Smooth muscle cell (in vitro differentiated cells): ENCODE results near the gene PCCA. TPM values are rescaled to one million over a fixed set of nuclear protein-coding genes. Genes with fewer than 3 reads are reported as not detected.
"Not testable (repeated sequence)": the region's sequence is repeated elsewhere in the genome, so short reads cannot be mapped to it uniquely, and the experiment has no call there.

Experiments
- DNase-seq: peaks from one replicate; lab custom pipeline; 2025; ENCODE audit not compliant: unreplicated experiment; lab: John Stamatoyannopoulos, UW
- H2AFZ ChIP-seq: fragments of 200-600 bp; sonication (generic); 2 replicates; pipeline ENCODE4 v1.6.0; 2016; ENCODE audit warnings: antibody characterized with exemption, low read depth, mild to moderate bottlenecking
- H3F3A ChIP-seq: fragments of 200-600 bp; sonication (generic); 2 replicates; pipeline ENCODE4 v1.6.0; 2017; ENCODE audit warnings: antibody characterized with exemption, low read depth
- H3K27ac ChIP-seq: fragments of 200-600 bp; sonication (generic); 2 replicates; pipeline ENCODE4 v1.5.1; 2016; ENCODE audit warnings: low read depth, mild to moderate bottlenecking
- H3K27me3 ChIP-seq: fragments of 200-600 bp; sonication (generic); 2 replicates; pipeline ENCODE4 v1.6.1; 2016; ENCODE audit warnings: low read depth, mild to moderate bottlenecking
- H3K36me3 ChIP-seq: fragments of 200-600 bp; sonication (generic); 2 replicates; pipeline ENCODE4 v1.5.1; 2016; ENCODE audit warnings: low read depth
- H3K4me1 ChIP-seq: fragments of 200-600 bp; sonication (generic); 2 replicates; pipeline ENCODE4 v1.5.1; 2016; ENCODE audit warnings: low read depth
- H3K4me2 ChIP-seq: fragments of 200-600 bp; sonication (generic); 2 replicates; pipeline ENCODE4 v1.6.0; 2016; ENCODE audit warnings: mild to moderate bottlenecking
- H3K4me3 ChIP-seq: fragments of 200-600 bp; sonication (generic); 2 replicates; pipeline ENCODE4 v1.5.1; 2016; ENCODE audit warnings: mild to moderate bottlenecking
- H3K79me2 ChIP-seq: fragments of 200-600 bp; sonication (generic); 2 replicates; pipeline ENCODE4 v1.6.0; 2016; ENCODE audit warnings: low read depth, mild to moderate bottlenecking
- H3K9ac ChIP-seq: fragments of 200-600 bp; sonication (generic); 2 replicates; pipeline ENCODE4 v1.6.0; 2016; ENCODE audit warnings: low read depth
- H3K9me3 ChIP-seq: fragments of 200-600 bp; sonication (generic); replicated peaks from 2 replicates; pipeline ENCODE4 v1.5.1; 2016; ENCODE audit warnings: low read depth
- H4K20me1 ChIP-seq: fragments of 200-600 bp; sonication (generic); 2 replicates; pipeline ENCODE4 v1.6.0; 2016; ENCODE audit warnings: low read depth
- WGBS: methylation state at CpG from one replicate; pipeline ENCODE4 v1.1.7; 2016; ENCODE audit warnings: low lambda C conversion rate; 5-methylcytosine and 5-hydroxymethylcytosine counted together
- polyA plus RNA-seq: library from polyadenylated mRNA; unstranded; fragments of >200 nt; fragmentation: Nextera tagmentation; extraction: Ambion mirVana; gene quantifications from 2 replicates; pipeline ENCODE4 v1.2.1, GENCODE V29; 2016
- total RNA-seq: library from RNA; depleted of rRNA; stranded (reverse); fragments of >200 nt; gene quantifications from 2 replicates; pipeline ENCODE4 v1.2.3, GENCODE V29; 2014
- TF ChIP-seq, protein P1 (sequence below): fragments of 200-600 bp; sonication (generic); IDR thresholded peaks from 2 replicates; pipeline ENCODE4 v1.5.1; 2017; ENCODE audit warnings: borderline replicate concordance, mild to moderate bottlenecking, antibody characterized with exemption; ENCODE audit not compliant: insufficient read depth, poor library complexity, severe bottlenecking

The PCCA gene
- total and polyA plus RNA-seq, 2 experiments from 2014 or later: 19.6 to 24.7 TPM

DNA sequence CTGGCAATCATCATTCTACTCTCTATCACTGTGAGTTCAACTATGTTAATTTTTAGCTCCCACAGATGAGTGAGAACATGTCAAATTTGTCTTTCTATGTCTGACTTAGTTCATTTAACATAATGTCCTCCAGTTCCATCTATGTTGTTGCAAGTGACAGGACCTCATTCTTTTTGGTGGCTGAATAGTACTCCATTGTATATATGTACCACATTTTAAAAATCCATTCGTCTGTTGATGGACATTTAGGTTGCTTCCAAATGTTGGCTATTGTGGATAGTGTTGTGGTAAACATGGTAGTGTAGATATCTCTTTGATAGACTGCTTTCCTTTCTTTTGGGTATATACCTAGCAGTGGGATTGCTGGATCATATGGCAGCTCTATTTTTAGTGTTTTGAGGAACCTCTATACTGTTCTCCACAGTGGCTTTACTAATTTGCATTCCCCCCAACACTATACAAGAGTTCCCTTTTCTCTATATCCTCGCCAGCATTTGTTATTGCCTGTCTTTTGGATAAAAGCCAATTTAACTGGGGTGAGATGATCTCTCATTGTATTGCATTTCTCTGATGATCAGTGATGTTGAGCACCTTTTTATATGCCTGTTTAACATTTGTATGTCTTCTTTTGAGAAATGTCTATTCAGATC lies 124.1 kb downstream of the PCCA start:
- Histone ChIP-seq H3K4me2 (no peak overlapping the region), H3K27me3 (no peaks in the 10 kb centered on the region), H3F3A (no peaks in the 10 kb centered on the region), H3K36me3 (no peaks in the 10 kb centered on the region), H3K9ac (no peak overlapping the region), H4K20me1 (no peaks in the 10 kb centered on the region), H3K27ac (no peak overlapping the region), H3K79me2 (no peaks in the 10 kb centered on the region), H2AFZ (no peak overlapping the region), H3K4me1 (no peaks in the 10 kb centered on the region), H3K4me3 (no peak overlapping the region), H3K9me3 (no peaks in the 10 kb centered on the region)
- TF ChIP-seq, protein P1, sequence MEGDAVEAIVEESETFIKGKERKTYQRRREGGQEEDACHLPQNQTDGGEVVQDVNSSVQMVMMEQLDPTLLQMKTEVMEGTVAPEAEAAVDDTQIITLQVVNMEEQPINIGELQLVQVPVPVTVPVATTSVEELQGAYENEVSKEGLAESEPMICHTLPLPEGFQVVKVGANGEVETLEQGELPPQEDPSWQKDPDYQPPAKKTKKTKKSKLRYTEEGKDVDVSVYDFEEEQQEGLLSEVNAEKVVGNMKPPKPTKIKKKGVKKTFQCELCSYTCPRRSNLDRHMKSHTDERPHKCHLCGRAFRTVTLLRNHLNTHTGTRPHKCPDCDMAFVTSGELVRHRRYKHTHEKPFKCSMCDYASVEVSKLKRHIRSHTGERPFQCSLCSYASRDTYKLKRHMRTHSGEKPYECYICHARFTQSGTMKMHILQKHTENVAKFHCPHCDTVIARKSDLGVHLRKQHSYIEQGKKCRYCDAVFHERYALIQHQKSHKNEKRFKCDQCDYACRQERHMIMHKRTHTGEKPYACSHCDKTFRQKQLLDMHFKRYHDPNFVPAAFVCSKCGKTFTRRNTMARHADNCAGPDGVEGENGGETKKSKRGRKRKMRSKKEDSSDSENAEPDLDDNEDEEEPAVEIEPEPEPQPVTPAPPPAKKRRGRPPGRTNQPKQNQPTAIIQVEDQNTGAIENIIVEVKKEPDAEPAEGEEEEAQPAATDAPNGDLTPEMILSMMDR: no peak
- 98% methylated on average over 2 of the region's 2 CpGs for whole genome bisulfite sequencing
- no peak for DNase-seq

DNA sequence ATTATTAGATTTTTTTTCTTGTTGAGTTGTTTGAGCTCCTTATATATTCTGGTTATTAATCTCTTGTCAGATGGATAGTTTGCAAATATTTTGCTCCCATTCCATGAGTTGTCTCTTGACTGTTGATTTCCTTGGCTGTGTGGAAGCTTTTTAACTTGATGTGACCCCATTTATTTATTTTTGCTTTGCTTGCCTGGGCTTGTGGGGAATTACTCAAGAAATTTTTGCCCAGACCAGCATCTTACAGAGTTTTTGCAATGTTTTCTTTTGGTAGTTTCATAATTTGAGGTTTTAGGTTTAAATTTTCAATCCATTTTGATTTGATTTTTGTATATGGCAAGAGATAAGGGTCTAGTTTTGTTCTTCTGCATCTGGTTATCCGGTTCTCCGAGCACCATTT lies 124.7 kb downstream of the PCCA start:
- Histone ChIP-seq H3K79me2 (no peaks in the 10 kb centered on the region), H3K4me2 (no peak overlapping the region), H3K27ac (no peak overlapping the region), H3K9me3 (no peaks in the 10 kb centered on the region), H3K36me3 (no peaks in the 10 kb centered on the region), H3K27me3 (no peaks in the 10 kb centered on the region), H3K4me1 (no peaks in the 10 kb centered on the region), H3K4me3 (no peak overlapping the region), H4K20me1 (no peaks in the 10 kb centered on the region), H3F3A (no peaks in the 10 kb centered on the region), H2AFZ (no peak overlapping the region), H3K9ac (no peak overlapping the region)
- TF ChIP-seq, protein P1: no peak
- no peak for DNase-seq
- WGBS: 98% methylated on average over 2 of the region's 2 CpGs

DNA sequence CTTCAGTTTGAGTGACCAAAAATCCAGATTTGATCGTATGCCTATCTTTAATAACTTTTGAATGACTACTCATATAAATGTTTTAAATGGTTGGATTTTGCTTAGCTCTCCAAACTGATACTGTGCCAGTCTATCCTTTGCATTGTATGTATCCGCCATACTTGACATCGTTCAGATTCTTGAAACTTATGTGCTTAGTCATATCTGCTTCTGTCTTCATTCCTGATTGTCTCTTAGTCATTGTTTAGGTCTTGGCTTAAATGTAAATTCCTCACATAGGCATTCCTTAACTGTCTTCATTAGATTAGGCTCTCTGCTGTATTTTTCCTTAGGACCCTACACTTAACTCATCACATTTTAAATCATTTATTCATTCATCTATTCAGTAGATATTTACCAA lies 126.0 kb downstream of the PCCA start:
- 43% methylated on average over 3 of the region's 3 CpGs for WGBS
- no peaks in the 10 kb centered on the region for H3K9me3 ChIP-seq
- H3K4me2 ChIP-seq: peak overlapping the region; percentile 3
- H3K27ac ChIP-seq: no peak overlapping the region
- H4K20me1 ChIP-seq: no peaks in the 10 kb centered on the region
- no peak overlapping the region for H3K4me3 ChIP-seq
- no peaks in the 10 kb centered on the region for H3K4me1 ChIP-seq
- H2AFZ ChIP-seq: no peak overlapping the region
- H3K36me3 ChIP-seq: no peaks in the 10 kb centered on the region
- no peak for DNase-seq
- no peak overlapping the region for H3K9ac ChIP-seq
- TF ChIP-seq, protein P1: no peak
- no peaks in the 10 kb centered on the region for H3K79me2 ChIP-seq
- H3F3A ChIP-seq: no peaks in the 10 kb centered on the region
- H3K27me3 ChIP-seq: no peaks in the 10 kb centered on the region

DNA sequence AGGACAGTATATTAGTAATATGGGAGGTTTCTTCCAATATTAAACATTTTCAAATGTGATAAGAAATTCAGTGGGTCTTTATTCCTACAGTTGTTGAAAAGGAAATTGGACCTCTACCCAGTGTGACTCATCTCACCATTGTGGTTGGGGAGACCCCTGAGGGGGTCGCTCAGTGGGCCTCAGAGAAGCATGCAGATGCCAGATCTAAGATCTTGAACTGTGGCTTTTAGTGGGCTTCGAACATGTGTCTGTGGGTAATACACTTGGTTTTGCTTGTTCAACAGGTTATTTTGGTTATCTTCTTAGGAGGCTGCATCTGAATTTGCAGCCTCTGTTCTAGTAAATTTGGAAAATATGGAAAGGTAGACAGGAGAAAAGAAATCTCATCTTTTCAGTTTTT lies 132.3 kb downstream of the PCCA start:
- Histone ChIP-seq H3K9me3 (no peaks in the 10 kb centered on the region), H4K20me1 (no peaks in the 10 kb centered on the region), H3K36me3 (no peaks in the 10 kb centered on the region), H3K79me2 (no peaks in the 10 kb centered on the region), H3K4me3 (no peak overlapping the region), H3F3A (no peaks in the 10 kb centered on the region), H3K27me3 (no peaks in the 10 kb centered on the region), H3K27ac (no peak overlapping the region), H2AFZ (no peak overlapping the region), H3K4me1 (no peaks in the 10 kb centered on the region), H3K9ac (no peak overlapping the region), H3K4me2 (no peak overlapping the region)
- WGBS: 77% methylated on average over 2 of the region's 2 CpGs
- TF ChIP-seq, protein P1: no peak
- DNase-seq: no peak

DNA sequence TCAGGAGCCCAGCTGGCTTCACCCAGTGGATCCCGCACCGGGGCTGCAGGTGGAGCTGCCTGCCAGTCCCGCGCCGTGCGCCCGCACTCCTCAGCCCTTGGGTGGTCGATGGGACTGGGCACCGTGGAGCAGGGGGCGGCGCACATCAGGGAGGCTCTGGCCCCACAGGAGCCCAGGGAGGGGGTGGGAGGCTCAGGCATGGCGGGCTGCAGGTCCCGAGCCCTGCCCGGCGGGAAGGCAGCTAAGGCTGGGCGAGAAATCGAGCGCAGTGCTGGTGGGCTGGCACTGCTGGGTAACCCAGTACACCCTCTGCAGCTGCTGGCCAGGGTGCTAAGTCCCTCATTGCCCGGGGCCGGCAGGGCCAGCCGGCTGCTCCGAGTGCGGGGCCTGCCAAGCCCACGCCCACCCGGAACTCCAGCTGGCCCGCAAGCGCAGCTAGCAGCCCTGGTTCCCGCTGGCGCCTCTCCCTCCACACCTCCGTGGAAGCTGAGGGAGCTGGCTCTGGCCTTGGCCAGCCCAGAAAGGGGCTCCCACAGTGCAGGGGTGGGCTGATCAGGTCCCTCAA lies 135.2 kb downstream of the PCCA start:
- not testable (repeated sequence) for H3K9me3 ChIP-seq, H3F3A ChIP-seq, H3K36me3 ChIP-seq, H2AFZ ChIP-seq, H3K9ac ChIP-seq, H3K4me3 ChIP-seq, H3K27me3 ChIP-seq, H3K4me1 ChIP-seq, H3K4me2 ChIP-seq, H3K79me2 ChIP-seq, H4K20me1 ChIP-seq, DNase-seq, H3K27ac ChIP-seq
- 96% methylated on average over 27 of the region's 30 CpGs for WGBS
